Calu3 (cell line): ENCODE measurements around the gene NUFIP1. TPM values are rescaled to one million over a fixed set of nuclear protein-coding genes. Genes with fewer than 3 reads are reported as not detected.

Source experiments
- total RNA-seq: library from RNA; stranded (reverse); gene quantifications from 2 replicates; pipeline ENCODE4 v1.2.3, GENCODE V29; 2022

Gene NUFIP1
- total RNA-seq, 1 experiment from 2014 or later = 6.6 TPM

Other genes starting within 250 kb of the NUFIP1 start
- gene GPALPP1, start 67 bp upstream of the NUFIP1 start, total RNA-seq = 21.7 and 23.1 TPM in 2 replicates
- gene GTF2F2, start 131.0 kb upstream of the NUFIP1 start, total RNA-seq = 21.1 and 23.9 TPM in 2 replicates
- not detected in 2 replicates for gene KCTD4, start 211.6 kb upstream of the NUFIP1 start, total RNA-seq